Osteocyte (in vitro differentiated cells): ENCODE data around the gene GRIK4. TPM values are rescaled to one million over a fixed set of nuclear protein-coding genes. Genes with fewer than 3 reads are reported as not detected.

ENCODE experiments used
- DNase-seq: peaks from one replicate; pipeline ENCODE4 v3.0.0; 2021; ENCODE audit warnings: mixed read lengths; ENCODE audit not compliant: unreplicated experiment; ENCODE audit errors: extremely low spot score
- H3K27ac Mint-ChIP-seq: one replicate; pipeline ENCODE4 v1.8.0; 2021; ENCODE audit warnings: mild to moderate bottlenecking, mixed read lengths; ENCODE audit not compliant: unreplicated experiment
- H3K27me3 Mint-ChIP-seq: one replicate; pipeline ENCODE4 v1.8.0; 2021; ENCODE audit warnings: mixed read lengths; ENCODE audit not compliant: unreplicated experiment
- H3K36me3 Mint-ChIP-seq: one replicate; pipeline ENCODE4 v1.8.0; 2021; ENCODE audit warnings: mixed read lengths; ENCODE audit not compliant: unreplicated experiment
- H3K4me1 Mint-ChIP-seq: one replicate; pipeline ENCODE4 v1.8.0; 2021; ENCODE audit warnings: mixed read lengths; ENCODE audit not compliant: unreplicated experiment
- H3K4me3 Mint-ChIP-seq: one replicate; pipeline ENCODE4 v1.8.0; 2021; ENCODE audit warnings: mild to moderate bottlenecking, moderate library complexity, mixed read lengths; ENCODE audit not compliant: unreplicated experiment
- H3K9me3 Mint-ChIP-seq: one replicate; pipeline ENCODE4 v1.8.0; 2021; ENCODE audit warnings: mixed read lengths; ENCODE audit not compliant: unreplicated experiment
- CTCF ChIP-seq: fragments of 200-600 bp; sonication (generic); IDR thresholded peaks from 2 replicates; pipeline ENCODE4 v1.5.0; 2021; ENCODE audit warnings: antibody characterized with exemption, mild to moderate bottlenecking, moderate library complexity
- total RNA-seq: library from RNA; stranded (reverse); gene quantifications from 2 replicates; pipeline ENCODE4 v1.2.1, GENCODE V29; 2021

The GRIK4 gene
- total RNA-seq, 1 donor from 2014 or later = 0.11 TPM

GRCh38 chr11:120929090-120929489 is 417.5 kb downstream of the GRIK4 start:
- Mint-ChIP-seq H3K9me3 (no peaks in the 10 kb centered on the region), H3K27me3 (no peaks in the 10 kb centered on the region), H3K4me1 (no peaks in the 10 kb centered on the region), H3K36me3 (no peaks in the 10 kb centered on the region), H3K27ac (no peak overlapping the region), H3K4me3 (no peak overlapping the region)
- no peak for TF ChIP-seq CTCF
- no peak for DNase-seq

GRCh38 chr11:120929664-120930154 is 418.2 kb downstream of the GRIK4 start:
- no peak overlapping the region for H3K4me3 Mint-ChIP-seq
- H3K9me3 Mint-ChIP-seq = no peaks in the 10 kb centered on the region
- TF ChIP-seq CTCF = peak; percentile 38
- no peaks in the 10 kb centered on the region for H3K27me3 Mint-ChIP-seq
- H3K27ac Mint-ChIP-seq = no peak overlapping the region
- DNase-seq = no peak
- H3K4me1 Mint-ChIP-seq = no peaks in the 10 kb centered on the region
- no peaks in the 10 kb centered on the region for H3K36me3 Mint-ChIP-seq

- Mint-ChIP-seq H3K36me3 (no peaks in the 10 kb centered on the region), H3K27ac (no peak overlapping the region), H3K9me3 (no peaks in the 10 kb centered on the region), H3K27me3 (peaks cover 2% of the 10 kb centered on the region), H3K4me3 (no peak overlapping the region), H3K4me1 (no peaks in the 10 kb centered on the region)
- TF ChIP-seq CTCF = no peak
- no peak for DNase-seq
These were observed 419.7 kb downstream of the GRIK4 start for GRCh38 chr11:120931057-120931779.

GRCh38 chr11:120932305-120932915 is 420.9 kb downstream of the GRIK4 start:
- Mint-ChIP-seq H3K27ac (no peak overlapping the region), H3K36me3 (no peaks in the 10 kb centered on the region), H3K9me3 (no peaks in the 10 kb centered on the region), H3K4me3 (no peak overlapping the region), H3K27me3 (peaks cover 2% of the 10 kb centered on the region), H3K4me1 (no peaks in the 10 kb centered on the region)
- DNase-seq = no peak
- TF ChIP-seq CTCF = no peak

- no peak overlapping the region for H3K4me3 Mint-ChIP-seq
- H3K36me3 Mint-ChIP-seq = no peaks in the 10 kb centered on the region
- no peaks in the 10 kb centered on the region for H3K9me3 Mint-ChIP-seq
- peaks cover 2% of the 10 kb centered on the region for H3K27me3 Mint-ChIP-seq
- DNase-seq = no peak
- no peaks in the 10 kb centered on the region for H3K4me1 Mint-ChIP-seq
- TF ChIP-seq CTCF = no peak
- H3K27ac Mint-ChIP-seq = no peak overlapping the region
These were observed 424.8 kb downstream of the GRIK4 start for GRCh38 chr11:120936356-120936755.
